HepG2 (cell line): Measurements from ENCODE around the gene CDH23. TPM values are rescaled to one million over a fixed set of nuclear protein-coding genes. Genes with fewer than 3 reads are reported as not detected.
A peak's percentile ranks its signal among the peaks of the same experiment; 100 is the strongest.

Source experiments
- ARNT ChIP-seq: fragments of 450-650 bp; IDR thresholded peaks from 2 replicates; pipeline ENCODE4 v1.6.1; 2017
- BHLHE40 ChIP-seq: IDR thresholded peaks from 2 replicates; pipeline ENCODE4 v1.6.1; 2011; ENCODE audit warnings: low read length, improper control_type of control experiment
- E2F5 ChIP-seq: sonication (generic); formaldehyde crosslinking; conservative IDR thresholded peaks from 2 replicates; pipeline ENCODE4 v1.4.0; 2020; ENCODE audit warnings: missing genetic modification reagents
- KAT2B ChIP-seq: fragments of 150-350 bp; IDR thresholded peaks from 2 replicates; pipeline ENCODE4 v1.6.1; 2014; ENCODE audit warnings: low read depth, low read length, borderline replicate concordance
- MEIS1 ChIP-seq: sonication (generic); formaldehyde crosslinking; IDR thresholded peaks from 2 replicates; pipeline ENCODE4 v1.9.0; 2021; ENCODE audit warnings: mild to moderate bottlenecking, missing genetic modification reagents, moderate library complexity, borderline replicate concordance
- MTF2 ChIP-seq: sonication (generic); formaldehyde crosslinking; IDR thresholded peaks from 2 replicates; pipeline ENCODE4 v1.5.0; 2020; ENCODE audit warnings: missing genetic modification reagents, borderline replicate concordance
- MYC ChIP-seq: sonication (generic); formaldehyde crosslinking; IDR thresholded peaks from 2 replicates; pipeline ENCODE4 v1.9.0; 2021; ENCODE audit warnings: missing genetic modification reagents, borderline replicate concordance
- MZF1 ChIP-seq: sonication (generic); formaldehyde crosslinking; IDR thresholded peaks from 2 replicates; pipeline ENCODE4 v1.8.1; 2023; ENCODE audit warnings: mild to moderate bottlenecking, missing genetic modification reagents, borderline replicate concordance
- NCOR1 ChIP-seq: fragments of 200-600 bp; sonication (generic); IDR thresholded peaks from 2 replicates; pipeline ENCODE4 v1.7.0; 2017; ENCODE audit warnings: antibody characterized with exemption, low read length, borderline replicate concordance
- NR2C2 ChIP-seq: sonication (generic); formaldehyde crosslinking; IDR thresholded peaks from 2 replicates; pipeline ENCODE4 v1.4.0; 2020; ENCODE audit warnings: missing genetic modification reagents, mild to moderate bottlenecking, moderate library complexity, borderline replicate concordance
- PBX3 ChIP-seq: sonication (generic); formaldehyde crosslinking; IDR thresholded peaks from 2 replicates; pipeline ENCODE4 v1.8.1; 2023; ENCODE audit warnings: missing genetic modification reagents, inconsistent platforms, borderline replicate concordance
- POLR2A ChIP-seq, 2 experiments: IDR thresholded peaks; 2 replicates each; pipeline ENCODE4 v1.6.1; 2011; ENCODE audit warnings: low read depth in 2 of 2, low read length in 2 of 2, mild to moderate bottlenecking in 1 of 2, moderate library complexity in 1 of 2; ENCODE audit not compliant: insufficient read depth in 1 of 2
- POLR2G ChIP-seq: fragments of 200-400 bp; formaldehyde crosslinking; IDR thresholded peaks from 2 replicates; pipeline ENCODE4 v1.6.1; 2018; ENCODE audit warnings: mild to moderate bottlenecking, low read depth, low read length, moderate library complexity
- RBFOX2 ChIP-seq: fragments of 200-400 bp; formaldehyde crosslinking; IDR thresholded peaks from 2 replicates; pipeline ENCODE4 v1.6.1; 2017; ENCODE audit warnings: low read depth, mild to moderate bottlenecking, low read length
- RELA ChIP-seq: sonication (generic); formaldehyde crosslinking; IDR thresholded peaks from 2 replicates; pipeline ENCODE4 v1.4.0; 2020; ENCODE audit warnings: missing genetic modification reagents
- RFX5 ChIP-seq: IDR thresholded peaks from 2 replicates; pipeline ENCODE4 v1.6.1; 2011; ENCODE audit warnings: low read depth, low read length, improper control_type of control experiment
- SSRP1 ChIP-seq: IDR thresholded peaks from 2 replicates; pipeline ENCODE4 v1.6.1; 2016; ENCODE audit warnings: control low read depth
- THYN1 ChIP-seq: sonication (generic); formaldehyde crosslinking; IDR thresholded peaks from 2 replicates; pipeline ENCODE4 v1.8.1; 2023; ENCODE audit warnings: low read depth, mild to moderate bottlenecking, moderate library complexity, missing genetic modification reagents, borderline replicate concordance
- ZBTB39 ChIP-seq: sonication (generic); formaldehyde crosslinking; IDR thresholded peaks from 2 replicates; pipeline ENCODE4 v1.5.0; 2020; ENCODE audit warnings: missing genetic modification reagents
- ZKSCAN1 ChIP-seq: fragments of 150-350 bp; IDR thresholded peaks from 2 replicates; pipeline ENCODE4 v1.6.1; 2014; ENCODE audit warnings: low read length
- ZNF337 ChIP-seq: sonication (generic); formaldehyde crosslinking; IDR thresholded peaks from 2 replicates; pipeline ENCODE4 v1.5.1; 2020; ENCODE audit warnings: missing genetic modification reagents, low read depth, mild to moderate bottlenecking, borderline replicate concordance
- ZNF530 ChIP-seq: sonication (generic); formaldehyde crosslinking; IDR thresholded peaks from 2 replicates; pipeline ENCODE4 v1.5.0; 2020; ENCODE audit warnings: low read depth, mild to moderate bottlenecking, missing genetic modification reagents
- ZNF564 ChIP-seq: sonication (generic); formaldehyde crosslinking; IDR thresholded peaks from 2 replicates; pipeline ENCODE4 v1.8.1; 2023; ENCODE audit warnings: mild to moderate bottlenecking, missing genetic modification reagents
- ZNF674 ChIP-seq: sonication (generic); formaldehyde crosslinking; IDR thresholded peaks from 2 replicates; pipeline ENCODE4 v1.5.0; 2020; ENCODE audit warnings: low read depth, mild to moderate bottlenecking, missing genetic modification reagents
- ZNF704 ChIP-seq: sonication (generic); formaldehyde crosslinking; IDR thresholded peaks from 2 replicates; pipeline ENCODE4 v1.8.1; 2023; ENCODE audit warnings: mild to moderate bottlenecking, inconsistent platforms, moderate library complexity, missing genetic modification reagents, borderline replicate concordance
- ZNF772 ChIP-seq: sonication (generic); formaldehyde crosslinking; IDR thresholded peaks from 2 replicates; pipeline ENCODE4 v1.5.0; 2020; ENCODE audit warnings: mild to moderate bottlenecking, missing genetic modification reagents
- polyA plus RNA-seq, 8 experiments: library from polyadenylated mRNA; depleted of rRNA in 3 of 8; stranded (reverse) in 7 of 8; unstranded in 1 of 8; fragments of >200 nt; fragmentation: Illumina TruSeq in 4 of 8; extraction: Trizol in 4 of 8; gene quantifications; 2 replicates each; pipeline versions ENCODE4 v1.2.1 to v1.2.3, GENCODE V29; 2011 to 2016; ENCODE audit warnings: low read depth in 4 of 8, missing spikeins in 1 of 8, mixed read lengths in 1 of 8; ENCODE audit not compliant: insufficient read depth in 1 of 8
- total RNA-seq, 5 experiments: library from RNA; depleted of rRNA; stranded (reverse); fragments of >200 nt; fragmentation: Illumina TruSeq; extraction: Trizol; gene quantifications; 2 replicates each; pipeline ENCODE4 v1.2.3, GENCODE V29; 2016; ENCODE audit warnings: low read depth in 1 of 5

Gene CDH23
- total and polyA plus RNA-seq, 2 of the 13 experiments (the other 11 are each of a cell fraction or from before 2014, with no cell fraction given), result 0.13 TPM; not detected in 1

GRCh38 chr10:71347587-71348395 is 48.9 kb upstream of the CDH23 start (continued):
- no peak for TF ChIP-seq MTF2 (CRISPR knock-in tag)
- TF ChIP-seq BHLHE40, result no peak
- no peak for TF ChIP-seq NCOR1
- TF ChIP-seq NR2C2 (CRISPR knock-in tag), result peak; percentile 31; the same call in 1 of the 2 replicates
- no peak for TF ChIP-seq ZBTB39 (CRISPR knock-in tag)
- no peak for TF ChIP-seq MZF1 (CRISPR knock-in tag)
- no peak for TF ChIP-seq SSRP1 (CRISPR knock-in tag)
- peak; percentile 81; the same call in 1 of the 2 replicates for TF ChIP-seq MYC (CRISPR knock-in tag)
- TF ChIP-seq E2F5 (CRISPR knock-in tag), result no peak
- no peak for TF ChIP-seq ZNF564
- 0 out of 4 replicates have a peak, but pooled peaks of 1 of the 2 experiments have one; percentile 54 for TF ChIP-seq POLR2A (IDR thresholded peaks at IDR 0.05; ENCODE audit: insufficient read depth in 1 of 2, low read depth in 2 of 2, low read length in 2 of 2)
- TF ChIP-seq ZNF772, result peak; percentile 86
- no peak for TF ChIP-seq ZNF530 (CRISPR knock-in tag)
- TF ChIP-seq RBFOX2, result no peak; the same call in 1 of the 2 replicates
- no peak for TF ChIP-seq PBX3
- 0 out of 2 replicates have a peak, but pooled peaks have one; percentile 48 for TF ChIP-seq ZNF337
- no peak for TF ChIP-seq THYN1 (CRISPR knock-in tag)
- TF ChIP-seq MEIS1 (CRISPR knock-in tag), result peak; percentile 93
- TF ChIP-seq ZKSCAN1, result no peak
- no peak for TF ChIP-seq RFX5
- TF ChIP-seq ARNT, result no peak
- no peak for TF ChIP-seq KAT2B
- 0 out of 2 replicates have a peak, but pooled peaks have one; percentile 40 for TF ChIP-seq ZNF704 (CRISPR knock-in tag)
- no peak for TF ChIP-seq RELA (CRISPR knock-in tag)
- peak; percentile 72 for TF ChIP-seq POLR2G
- no peak for TF ChIP-seq ZNF674 (CRISPR knock-in tag)
